SJSA1 (cell line): ENCODE measurements around the gene SEC62. TPM values are rescaled to one million over a fixed set of nuclear protein-coding genes. Genes with fewer than 3 reads are reported as not detected.

Experiments used
- DNase-seq, 2 experiments: peaks; one replicate each; pipeline ENCODE4 v3.0.0-alpha.2; 2015 to 2020; ENCODE audit warnings: low spot score in 2 of 2, low read depth in 1 of 2
- H3K27ac ChIP-seq: fragments of 250-450 bp; sonication (Bioruptor Pico); 2 replicates; pipeline ENCODE4 v1.5.1; 2020; ENCODE audit warnings: mild to moderate bottlenecking, moderate library complexity
- H3K27me3 ChIP-seq: fragments of 250-450 bp; sonication (Bioruptor Pico); replicated peaks from 2 replicates; pipeline ENCODE4 v1.5.1; 2020; ENCODE audit warnings: mild to moderate bottlenecking, moderate library complexity
- H3K36me3 ChIP-seq: fragments of 250-450 bp; sonication (Bioruptor Pico); 2 replicates; pipeline ENCODE4 v1.5.1; 2020; ENCODE audit warnings: mild to moderate bottlenecking
- H3K4me1 ChIP-seq: fragments of 250-450 bp; sonication (Bioruptor Pico); replicated peaks from 2 replicates; pipeline ENCODE4 v1.6.1; 2021; ENCODE audit warnings: mild to moderate bottlenecking
- H3K4me3 ChIP-seq: fragments of 250-450 bp; sonication (Bioruptor Pico); 2 replicates; pipeline ENCODE4 v1.5.1; 2020; ENCODE audit warnings: mild to moderate bottlenecking
- H3K9me3 ChIP-seq: fragments of 250-450 bp; sonication (Bioruptor Pico); replicated peaks from 2 replicates; pipeline ENCODE4 v1.5.1; 2020; ENCODE audit warnings: mild to moderate bottlenecking
- total RNA-seq: library from RNA; depleted of rRNA; stranded (reverse); fragments of >200 nt; shearing (Covaris generic); gene quantifications from 2 replicates; pipeline ENCODE4 v1.2.3, GENCODE V29; 2014; rRNA removed

Gene SEC62
- total RNA-seq, result 30.8 and 39.3 TPM in 2 replicates

GRCh38 chr3:169966428-169966950 lies at the start of gene SEC62:
Gene SEC62, plus strand, starts transcription at chr3:169966807. Its CDS starts 16 bp downstream, at chr3:169966823.
- H3K27me3 ChIP-seq, result no peaks in the 10 kb centered on the region
- peak; percentile 84 to 90 for DNase-seq
- peaks cover 10% of the 10 kb centered on the region for H3K4me1 ChIP-seq
- no peaks in the 10 kb centered on the region for H3K9me3 ChIP-seq
- peak within 1 kb of the TSS; percentile 78 for H3K27ac ChIP-seq
- H3K4me3 ChIP-seq, result peak within 1 kb of the TSS; percentile 81
- peaks cover 17% of the 10 kb centered on the region for H3K36me3 ChIP-seq

- Histone ChIP-seq H3K4me3 (no peak overlapping the region), H3K27ac (no peak overlapping the region), H3K4me1 (no peaks in the 10 kb centered on the region), H3K27me3 (no peaks in the 10 kb centered on the region), H3K36me3 (no peaks in the 10 kb centered on the region), H3K9me3 (no peaks in the 10 kb centered on the region)
- no peak for DNase-seq
Observed at GRCh38 chr3:169923189-169923588, 43.4 kb upstream of the SEC62 start.

- DNase-seq, result no peak
- no peaks in the 10 kb centered on the region for H3K36me3 ChIP-seq
- H3K9me3 ChIP-seq, result no peaks in the 10 kb centered on the region
- no peaks in the 10 kb centered on the region for H3K4me1 ChIP-seq
- H3K4me3 ChIP-seq, result no peak overlapping the region
- no peaks in the 10 kb centered on the region for H3K27me3 ChIP-seq
- H3K27ac ChIP-seq, result no peak overlapping the region
Observed at GRCh38 chr3:169923831-169924230, 42.8 kb upstream of the SEC62 start.

- Histone ChIP-seq H3K27me3 (no peaks in the 10 kb centered on the region), H3K9me3 (no peaks in the 10 kb centered on the region), H3K27ac (no peak overlapping the region), H3K4me3 (no peak overlapping the region), H3K36me3 (no peaks in the 10 kb centered on the region), H3K4me1 (no peaks in the 10 kb centered on the region)
- no peak for DNase-seq
Observed at GRCh38 chr3:169929830-169930519, 36.6 kb upstream of the SEC62 start.

GRCh38 chr3:169930843-169931242 lies 35.8 kb upstream of the SEC62 start:
- no peaks in the 10 kb centered on the region for H3K27me3 ChIP-seq
- H3K9me3 ChIP-seq, result no peaks in the 10 kb centered on the region
- H3K27ac ChIP-seq, result no peak overlapping the region
- H3K36me3 ChIP-seq, result no peaks in the 10 kb centered on the region
- DNase-seq, result no peak
- H3K4me3 ChIP-seq, result no peak overlapping the region
- H3K4me1 ChIP-seq, result no peaks in the 10 kb centered on the region

- Histone ChIP-seq H3K27me3 (no peaks in the 10 kb centered on the region), H3K27ac (no peak overlapping the region), H3K4me1 (no peaks in the 10 kb centered on the region), H3K4me3 (no peak overlapping the region), H3K9me3 (no peaks in the 10 kb centered on the region), H3K36me3 (no peaks in the 10 kb centered on the region)
- no peak for DNase-seq
Observed at GRCh38 chr3:169931747-169932520, 34.7 kb upstream of the SEC62 start.

- Histone ChIP-seq H3K4me3 (no peak overlapping the region), H3K4me1 (no peaks in the 10 kb centered on the region), H3K27me3 (no peaks in the 10 kb centered on the region), H3K9me3 (no peaks in the 10 kb centered on the region), H3K36me3 (no peaks in the 10 kb centered on the region), H3K27ac (no peak overlapping the region)
- no peak for DNase-seq
Observed at GRCh38 chr3:169939320-169939719, 27.3 kb upstream of the SEC62 start.

- Histone ChIP-seq H3K9me3 (no peaks in the 10 kb centered on the region), H3K4me1 (no peaks in the 10 kb centered on the region), H3K36me3 (no peaks in the 10 kb centered on the region), H3K27ac (no peak overlapping the region), H3K4me3 (no peak overlapping the region), H3K27me3 (no peaks in the 10 kb centered on the region)
- DNase-seq, result no peak
Observed at GRCh38 chr3:169939751-169940150, 26.9 kb upstream of the SEC62 start.

- Histone ChIP-seq H3K36me3 (no peaks in the 10 kb centered on the region), H3K27me3 (no peaks in the 10 kb centered on the region), H3K27ac (no peak overlapping the region), H3K4me1 (no peaks in the 10 kb centered on the region), H3K9me3 (no peaks in the 10 kb centered on the region), H3K4me3 (no peak overlapping the region)
- DNase-seq, result no peak
Observed at GRCh38 chr3:169940470-169941181, 26.0 kb upstream of the SEC62 start.

GRCh38 chr3:169945313-169945712 lies 21.3 kb upstream of the SEC62 start:
- Histone ChIP-seq H3K27me3 (no peaks in the 10 kb centered on the region), H3K4me3 (no peak overlapping the region), H3K27ac (no peak overlapping the region), H3K4me1 (no peaks in the 10 kb centered on the region), H3K9me3 (no peaks in the 10 kb centered on the region), H3K36me3 (no peaks in the 10 kb centered on the region)
- no peak for DNase-seq

GRCh38 chr3:169946336-169946735 lies 20.3 kb upstream of the SEC62 start:
- Histone ChIP-seq H3K27ac (no peak overlapping the region), H3K9me3 (no peaks in the 10 kb centered on the region), H3K4me3 (no peak overlapping the region), H3K36me3 (no peaks in the 10 kb centered on the region), H3K27me3 (no peaks in the 10 kb centered on the region), H3K4me1 (no peaks in the 10 kb centered on the region)
- no peak for DNase-seq

GRCh38 chr3:169948559-169949448 lies 17.8 kb upstream of the SEC62 start:
- H3K4me1 ChIP-seq, result no peaks in the 10 kb centered on the region
- no peaks in the 10 kb centered on the region for H3K36me3 ChIP-seq
- DNase-seq, result no peak
- H3K9me3 ChIP-seq, result no peaks in the 10 kb centered on the region
- H3K4me3 ChIP-seq, result no peak overlapping the region
- no peak overlapping the region for H3K27ac ChIP-seq
- H3K27me3 ChIP-seq, result no peaks in the 10 kb centered on the region

- no peaks in the 10 kb centered on the region for H3K4me1 ChIP-seq
- H3K9me3 ChIP-seq, result no peaks in the 10 kb centered on the region
- no peaks in the 10 kb centered on the region for H3K36me3 ChIP-seq
- H3K27ac ChIP-seq, result no peak overlapping the region
- DNase-seq, result no peak
- no peaks in the 10 kb centered on the region for H3K27me3 ChIP-seq
- H3K4me3 ChIP-seq, result no peak overlapping the region
Observed at GRCh38 chr3:169952045-169952444, 14.6 kb upstream of the SEC62 start.
